ACC112 (cell line): ENCODE results near the gene EIF6.

Experiments used
- H2AFZ ChIP-seq: fragments of 200-600 bp; sonication (generic); one replicate; pipeline ENCODE4 v1.6.0; 2017; ENCODE audit warnings: antibody characterized with exemption, low read length; ENCODE audit not compliant: unreplicated experiment
- H3K27ac ChIP-seq: fragments of 200-600 bp; sonication (generic); 2 replicates; pipeline ENCODE4 v1.5.1; 2014; ENCODE audit warnings: low read depth, mild to moderate bottlenecking, antibody characterized with exemption, low read length, moderate library complexity
- H3K27me3 ChIP-seq: fragments of 200-600 bp; sonication (generic); 2 replicates; pipeline ENCODE4 v1.6.1; 2014; ENCODE audit warnings: mild to moderate bottlenecking, antibody characterized with exemption, low read length, moderate library complexity, mixed read lengths; ENCODE audit not compliant: insufficient read depth
- H3K36me3 ChIP-seq: fragments of 200-600 bp; sonication (generic); 2 replicates; pipeline ENCODE4 v1.6.1; 2016; ENCODE audit warnings: mild to moderate bottlenecking, antibody characterized with exemption, low read length, moderate library complexity, mixed read lengths; ENCODE audit not compliant: insufficient read depth
- H3K4me1 ChIP-seq: fragments of 200-600 bp; sonication (generic); one replicate; pipeline ENCODE4 v1.6.1; 2016; ENCODE audit warnings: low read length, mixed read lengths; ENCODE audit not compliant: insufficient read depth, unreplicated experiment, control insufficient read depth
- H3K4me3 ChIP-seq: fragments of 200-600 bp; sonication (generic); 2 replicates; pipeline ENCODE4 v1.5.1; 2014; ENCODE audit warnings: mild to moderate bottlenecking, low read depth, low read length
- H3K79me2 ChIP-seq: fragments of 200-600 bp; sonication (generic); one replicate; pipeline ENCODE4 v1.6.0; 2016; ENCODE audit warnings: low read length; ENCODE audit not compliant: control insufficient read depth, unreplicated experiment, insufficient read depth

The EIF6 gene

GRCh38 chr20:35301426-35301825 lies 16.9 kb upstream of the EIF6 start:
- H3K27me3 ChIP-seq = no peaks in the 10 kb centered on the region
- no peaks in the 10 kb centered on the region for H3K36me3 ChIP-seq
- peak overlapping the region; percentile 100 for H3K27ac ChIP-seq
- no peaks in the 10 kb centered on the region for H3K79me2 ChIP-seq
- no peak overlapping the region for H2AFZ ChIP-seq
- no peak overlapping the region for H3K4me3 ChIP-seq
- H3K4me1 ChIP-seq = peaks cover 55% of the 10 kb centered on the region

- no peaks in the 10 kb centered on the region for H3K27me3 ChIP-seq
- H3K79me2 ChIP-seq = no peaks in the 10 kb centered on the region
- H3K36me3 ChIP-seq = no peaks in the 10 kb centered on the region
- no peak overlapping the region for H2AFZ ChIP-seq
- H3K4me3 ChIP-seq = no peak overlapping the region
- H3K27ac ChIP-seq = no peak overlapping the region
- H3K4me1 ChIP-seq = peaks cover 50% of the 10 kb centered on the region
Measured at GRCh38 chr20:35300469-35301262, 16.1 kb upstream of the EIF6 start.

- no peak overlapping the region for H3K27ac ChIP-seq
- no peaks in the 10 kb centered on the region for H3K36me3 ChIP-seq
- peaks cover 42% of the 10 kb centered on the region for H3K4me1 ChIP-seq
- no peaks in the 10 kb centered on the region for H3K27me3 ChIP-seq
- H3K4me3 ChIP-seq = no peak overlapping the region
- H2AFZ ChIP-seq = no peak overlapping the region
- H3K79me2 ChIP-seq = no peaks in the 10 kb centered on the region
Measured at GRCh38 chr20:35299780-35300179, 15.2 kb upstream of the EIF6 start.

- H2AFZ ChIP-seq = no peak overlapping the region
- no peaks in the 10 kb centered on the region for H3K36me3 ChIP-seq
- H3K4me1 ChIP-seq = peaks cover 27% of the 10 kb centered on the region
- no peak overlapping the region for H3K4me3 ChIP-seq
- no peaks in the 10 kb centered on the region for H3K27me3 ChIP-seq
- no peak overlapping the region for H3K27ac ChIP-seq
- no peaks in the 10 kb centered on the region for H3K79me2 ChIP-seq
Measured at GRCh38 chr20:35298264-35298663, 13.7 kb upstream of the EIF6 start.

GRCh38 chr20:35297740-35298139 lies 13.2 kb upstream of the EIF6 start:
- no peaks in the 10 kb centered on the region for H3K27me3 ChIP-seq
- no peaks in the 10 kb centered on the region for H3K36me3 ChIP-seq
- no peaks in the 10 kb centered on the region for H3K79me2 ChIP-seq
- no peak overlapping the region for H3K4me3 ChIP-seq
- no peak overlapping the region for H2AFZ ChIP-seq
- H3K4me1 ChIP-seq = peaks cover 22% of the 10 kb centered on the region
- no peak overlapping the region for H3K27ac ChIP-seq

- Histone ChIP-seq H3K4me1 (peaks cover 16% of the 10 kb centered on the region), H3K27me3 (no peaks in the 10 kb centered on the region), H3K79me2 (no peaks in the 10 kb centered on the region), H3K36me3 (no peaks in the 10 kb centered on the region), H3K27ac (no peak overlapping the region), H3K4me3 (no peak overlapping the region), H2AFZ (no peak overlapping the region)
Measured at GRCh38 chr20:35297155-35297554, 12.6 kb upstream of the EIF6 start.

GRCh38 chr20:35296101-35296554 lies 11.6 kb upstream of the EIF6 start:
- H3K4me1 ChIP-seq = peaks cover 6% of the 10 kb centered on the region
- H2AFZ ChIP-seq = no peak overlapping the region
- H3K27me3 ChIP-seq = no peaks in the 10 kb centered on the region
- no peaks in the 10 kb centered on the region for H3K79me2 ChIP-seq
- H3K4me3 ChIP-seq = no peak overlapping the region
- no peak overlapping the region for H3K27ac ChIP-seq
- no peaks in the 10 kb centered on the region for H3K36me3 ChIP-seq

GRCh38 chr20:35295674-35296073 lies 11.1 kb upstream of the EIF6 start:
- Histone ChIP-seq H3K36me3 (no peaks in the 10 kb centered on the region), H3K4me3 (no peak overlapping the region), H2AFZ (no peak overlapping the region)

GRCh38 chr20:35295058-35295457 lies 10.5 kb upstream of the EIF6 start:
- Histone ChIP-seq H3K36me3 (no peaks in the 10 kb centered on the region), H3K79me2 (no peaks in the 10 kb centered on the region), H2AFZ (no peak overlapping the region), H3K27ac (no peak overlapping the region), H3K4me3 (no peak overlapping the region), H3K4me1 (peaks cover 4% of the 10 kb centered on the region), H3K27me3 (no peaks in the 10 kb centered on the region)

More at GRCh38 chr20:35295674-35296073, 11.1 kb upstream of the EIF6 start:
- Histone ChIP-seq H3K79me2 (no peaks in the 10 kb centered on the region), H3K27ac (no peak overlapping the region), H3K4me1 (peaks cover 4% of the 10 kb centered on the region), H3K27me3 (no peaks in the 10 kb centered on the region)

GRCh38 chr20:35294293-35294685 lies 9.7 kb upstream of the EIF6 start:
- H3K36me3 ChIP-seq = no peaks in the 10 kb centered on the region
- H3K27ac ChIP-seq = no peak overlapping the region
- no peak overlapping the region for H3K4me3 ChIP-seq
- H3K4me1 ChIP-seq = peaks cover 4% of the 10 kb centered on the region
- H2AFZ ChIP-seq = no peak overlapping the region
- H3K79me2 ChIP-seq = no peaks in the 10 kb centered on the region
- no peaks in the 10 kb centered on the region for H3K27me3 ChIP-seq
